ENCODE data around the gene VSTM2L.

Gene VSTM2L

DNA sequence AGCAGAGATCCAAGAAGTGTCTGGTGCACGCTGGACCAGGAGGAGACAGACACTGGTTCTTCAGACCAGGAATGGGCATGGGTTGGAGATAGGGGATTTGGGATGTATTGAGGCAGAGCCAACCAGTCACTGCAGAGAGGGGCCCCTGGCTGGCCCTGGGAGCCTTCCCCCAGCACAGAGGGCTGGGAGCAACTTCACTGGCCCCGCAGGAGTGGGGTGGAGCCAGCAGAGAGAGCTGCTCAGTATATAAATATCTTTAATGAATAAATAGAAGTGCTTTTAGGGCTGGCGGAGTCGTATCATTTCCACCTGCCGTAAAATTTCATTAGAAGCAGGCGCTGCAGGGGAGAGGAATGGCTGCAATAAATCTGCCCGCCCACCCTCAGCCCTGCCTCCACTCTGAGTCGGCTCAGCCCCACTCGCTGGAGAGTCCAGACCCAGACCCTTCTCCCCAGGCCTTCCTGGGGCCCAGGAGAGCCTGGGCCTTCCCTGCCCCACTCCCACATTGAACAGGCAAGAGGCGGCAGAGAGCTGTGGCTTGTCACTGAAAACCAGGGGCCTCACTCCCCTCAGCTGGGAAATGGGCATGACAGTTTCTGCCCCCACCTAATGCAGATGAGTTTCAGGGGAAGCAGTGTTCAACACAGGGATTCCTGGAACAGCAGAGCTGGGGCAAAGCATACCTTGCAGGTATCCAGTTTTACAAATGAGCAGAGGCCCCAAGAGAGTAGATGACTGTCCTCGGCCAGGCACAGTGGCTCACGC is 23.9 kb upstream of the VSTM2L start:
- no peak for DNase-seq (ENCODE audit: low read depth in 3 of 3)

DNA sequence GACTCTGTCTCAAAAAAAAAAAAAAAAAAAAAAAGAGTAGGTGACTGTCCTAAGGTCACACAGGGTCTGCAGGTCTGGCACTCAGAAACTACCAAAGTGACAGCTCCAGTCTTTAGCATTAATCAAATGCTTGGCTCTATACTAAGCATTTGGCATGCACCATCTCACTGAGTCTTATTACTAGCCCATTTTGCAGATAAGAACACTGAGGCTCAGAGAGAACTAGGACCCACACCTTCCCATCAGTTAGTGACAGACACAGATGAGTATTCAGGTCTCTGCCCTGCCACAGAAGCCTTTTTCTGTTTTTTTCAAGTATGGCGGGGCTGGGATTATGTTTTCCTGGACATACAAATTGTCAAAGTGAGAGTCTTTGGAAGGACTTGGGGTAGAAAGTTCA is 23.1 kb upstream of the VSTM2L start:
- DNase-seq (ENCODE audit: low read depth in 3 of 3) = no peak

DNA sequence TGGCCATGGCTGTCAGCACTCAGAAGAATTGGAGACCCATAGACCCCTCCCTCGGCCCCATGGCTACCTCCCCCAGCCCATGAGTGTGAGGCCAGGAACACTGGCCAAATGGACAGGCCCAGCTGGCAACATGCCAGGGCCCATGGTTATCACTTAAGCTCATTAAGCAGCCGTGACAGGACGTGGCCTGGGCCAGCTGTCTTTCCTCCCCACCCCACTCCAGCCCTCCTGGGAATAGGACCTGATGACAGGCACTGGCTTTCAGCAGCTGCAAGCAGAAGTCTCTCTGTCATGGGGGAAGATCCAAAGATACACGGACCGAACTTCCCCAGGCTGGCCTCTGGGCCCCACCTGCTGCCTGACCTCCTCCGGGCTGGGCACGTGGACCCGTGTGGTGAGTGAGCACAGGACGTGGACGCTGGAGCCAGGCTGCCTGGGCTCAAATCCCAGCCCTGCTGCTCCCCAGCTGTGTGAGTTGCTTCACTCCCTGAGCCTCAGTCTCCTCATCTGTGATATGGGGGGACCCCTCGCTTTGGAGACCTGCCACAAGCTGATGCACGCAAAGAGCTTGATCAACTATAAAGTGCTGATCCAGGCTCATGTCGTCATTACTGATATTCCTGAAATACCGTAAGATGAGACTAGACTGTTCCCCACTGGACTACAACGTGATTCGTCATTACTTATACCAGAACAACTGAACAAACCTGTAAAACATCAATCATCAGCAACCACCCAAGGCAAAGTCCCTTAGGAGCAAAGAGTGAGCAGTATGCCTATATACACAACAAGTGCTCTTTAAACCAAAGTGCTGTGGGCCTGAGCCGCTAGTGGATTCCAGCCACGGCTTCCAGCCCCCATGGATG is 22.0 kb upstream of the VSTM2L start:
- no peak for DNase-seq (ENCODE audit: low read depth in 3 of 3)

DNA sequence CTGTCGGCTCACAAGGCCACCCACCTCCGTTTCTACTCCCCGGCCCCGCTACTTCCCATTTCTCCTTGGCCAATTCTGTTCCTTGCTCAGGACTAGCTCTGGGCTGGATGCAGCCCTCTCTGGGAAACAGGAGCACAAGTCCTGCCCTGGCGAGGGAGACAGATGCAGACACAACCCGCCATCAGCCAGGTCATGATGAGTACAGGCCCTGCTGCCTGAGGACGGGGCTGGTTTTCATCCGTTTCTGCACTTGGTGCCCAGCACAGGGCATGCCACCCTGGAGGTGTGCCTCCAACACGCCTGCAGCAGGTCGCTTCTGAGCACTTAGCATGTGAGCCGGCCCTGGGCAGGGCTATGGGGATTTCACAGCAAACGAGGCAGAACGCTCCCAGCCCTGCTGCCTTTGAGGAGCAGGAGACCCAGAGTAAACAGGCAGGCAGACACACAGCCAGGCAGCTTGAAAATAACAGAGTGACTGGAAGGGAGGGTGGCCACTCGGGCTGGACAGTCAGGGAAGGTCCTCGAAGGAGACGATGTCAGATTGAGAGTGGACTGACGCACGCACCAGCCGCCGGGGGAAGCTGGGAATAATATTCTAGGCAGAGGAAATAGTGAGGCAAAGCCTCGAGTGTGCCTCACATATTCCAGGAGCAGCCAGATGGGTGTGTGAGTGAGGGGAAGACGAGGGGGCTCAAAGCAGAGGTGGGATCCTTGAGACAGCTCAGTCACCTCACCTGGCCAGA is 21.2 kb upstream of the VSTM2L start:
- no peak for DNase-seq (ENCODE audit: low read depth in 3 of 3)

DNA sequence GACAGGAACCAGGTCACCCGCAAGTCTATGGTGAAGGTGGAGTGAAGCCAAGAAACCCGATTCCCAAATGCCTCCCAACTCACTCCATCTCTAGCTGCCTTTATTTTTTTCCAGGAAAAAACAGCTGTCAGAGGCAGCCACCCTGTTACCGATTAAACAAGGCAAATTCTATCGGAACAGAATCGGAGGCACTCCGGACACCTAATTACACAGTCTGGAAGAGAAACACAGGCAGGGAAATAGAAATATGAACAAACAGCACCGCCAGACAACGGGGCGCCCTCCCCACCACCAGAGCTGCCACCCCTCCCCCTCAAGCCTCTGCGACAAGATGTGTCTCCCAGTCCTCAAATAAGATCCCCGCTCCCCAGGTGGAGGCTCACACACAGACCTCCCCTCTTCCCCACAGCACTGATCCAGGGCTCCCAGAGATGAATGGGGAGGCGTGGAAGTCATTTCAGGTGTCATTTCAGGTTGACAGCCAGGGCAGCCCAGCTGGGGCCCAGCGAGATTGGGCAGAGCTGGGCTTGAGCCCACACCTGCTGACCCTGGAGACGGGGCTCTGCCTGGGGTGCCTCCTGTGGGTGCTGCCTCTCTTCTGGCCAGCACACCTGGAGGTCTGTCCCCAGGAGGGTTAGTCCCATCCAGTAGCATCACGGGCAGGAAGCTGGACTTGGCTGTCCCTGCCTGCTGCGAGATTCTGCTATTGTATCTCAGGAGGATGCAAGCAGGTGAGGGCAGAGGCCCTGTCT is 19.8 kb upstream of the VSTM2L start:
- no peak for DNase-seq (ENCODE audit: low read depth in 3 of 3)

DNA sequence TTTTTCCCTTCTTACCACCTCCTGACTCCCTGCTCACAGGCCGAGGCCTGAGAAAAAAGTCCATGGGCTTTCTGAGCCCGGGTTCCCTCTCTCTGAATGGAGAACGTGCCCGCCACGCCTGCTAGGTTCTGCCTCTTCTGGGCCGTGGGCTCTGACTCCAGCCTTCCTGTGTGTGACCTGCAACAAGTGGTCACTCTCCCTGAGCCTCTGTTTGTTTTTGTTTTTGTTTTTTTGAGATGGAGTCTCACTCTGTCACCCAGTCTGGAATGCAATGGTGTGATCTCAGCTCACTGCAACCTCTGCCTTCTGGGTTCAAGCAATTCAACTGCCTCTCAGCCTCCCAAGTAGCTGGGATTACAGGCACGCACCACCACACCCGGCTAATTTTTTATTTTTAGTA is 17.9 kb upstream of the VSTM2L start:
- DNase-seq (ENCODE audit: low read depth in 3 of 3) = no peak

DNA sequence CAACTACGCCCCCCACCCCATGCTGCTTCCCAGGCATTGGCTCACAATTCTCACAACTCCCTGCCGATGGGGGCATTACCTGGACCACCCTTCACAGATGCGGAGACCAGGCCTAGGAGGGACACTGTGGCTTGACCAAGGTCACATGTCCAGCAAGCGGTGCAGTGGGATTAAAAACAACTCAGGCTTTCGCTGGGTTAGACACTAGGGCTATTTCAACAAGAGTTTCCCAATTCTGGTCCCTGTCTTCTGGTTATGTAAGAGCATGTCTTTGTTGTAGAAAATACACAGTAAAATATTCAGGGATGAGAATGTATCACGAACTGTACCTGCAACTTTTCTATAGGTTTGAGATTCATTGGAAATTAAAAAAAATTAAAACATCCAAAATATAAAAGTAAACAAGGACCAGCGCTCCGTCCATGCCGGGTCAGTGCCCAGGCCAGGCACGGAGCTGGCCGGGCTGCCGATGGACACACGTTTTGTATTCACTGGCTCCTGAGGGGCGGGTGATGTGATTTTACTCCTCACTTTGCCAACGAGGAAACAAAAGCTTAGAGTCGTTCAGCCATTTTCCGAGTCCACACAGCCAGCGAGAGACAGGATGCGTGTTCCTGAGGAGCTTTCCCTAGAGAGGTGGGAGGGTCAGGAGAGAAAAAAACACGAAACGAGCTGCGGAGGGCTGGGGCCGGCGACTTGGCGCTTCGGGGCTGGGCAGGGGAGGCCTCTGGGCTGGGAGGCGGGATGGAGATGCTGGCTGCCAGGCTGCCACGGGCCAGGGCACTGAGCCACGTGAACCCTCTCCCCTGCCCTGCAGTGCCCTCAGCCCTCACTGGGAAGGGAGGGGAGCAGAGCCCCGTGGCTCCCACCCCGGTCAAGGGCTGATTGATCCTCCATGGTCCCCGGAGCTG is 17.1 kb upstream of the VSTM2L start:
- no peak for DNase-seq (ENCODE audit: low read depth in 3 of 3)

DNA sequence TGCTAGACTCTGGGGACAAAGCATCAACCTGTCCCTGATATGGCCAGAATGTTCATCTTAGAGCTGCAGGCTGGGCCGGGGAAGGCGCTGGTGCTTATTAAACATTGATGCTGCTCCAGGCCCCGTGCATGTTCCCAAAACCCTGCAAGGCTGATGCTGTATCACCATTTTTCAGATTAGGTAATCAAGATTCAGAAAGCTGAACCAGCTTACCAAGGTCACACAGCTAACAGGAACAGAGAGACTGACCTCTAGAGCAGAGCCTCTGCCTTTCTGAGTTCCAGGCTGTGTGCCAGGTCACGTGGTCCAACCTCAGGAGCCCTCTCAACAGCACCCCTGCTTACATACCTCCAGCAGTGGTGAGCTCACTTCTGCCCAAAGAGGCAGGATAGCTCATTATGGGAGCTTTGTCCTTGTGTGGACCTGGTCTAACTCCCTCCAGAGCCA is 16.1 kb upstream of the VSTM2L start:
- no peak for DNase-seq (ENCODE audit: low read depth in 3 of 3)

DNA sequence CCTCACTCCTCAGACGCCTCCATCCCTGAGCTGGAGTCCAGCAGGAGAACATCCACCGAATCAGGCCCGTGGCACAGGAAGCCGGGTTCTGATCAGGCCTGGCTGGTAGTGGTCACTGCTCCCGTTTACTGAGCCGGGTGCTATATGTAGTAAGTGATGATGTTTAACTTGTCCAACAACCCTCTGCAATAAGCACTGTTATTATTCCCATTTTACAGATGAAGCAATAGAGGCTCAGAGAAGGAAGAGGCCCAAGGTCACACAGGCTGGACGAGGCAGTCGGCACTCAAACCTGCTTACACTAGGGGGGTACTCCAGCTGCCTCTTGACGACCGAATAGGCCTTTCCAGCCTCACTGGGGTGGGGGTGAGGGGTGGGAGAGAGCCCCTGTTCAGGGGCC is 14.3 kb upstream of the VSTM2L start:
- no peak for DNase-seq (ENCODE audit: low read depth in 3 of 3)

DNA sequence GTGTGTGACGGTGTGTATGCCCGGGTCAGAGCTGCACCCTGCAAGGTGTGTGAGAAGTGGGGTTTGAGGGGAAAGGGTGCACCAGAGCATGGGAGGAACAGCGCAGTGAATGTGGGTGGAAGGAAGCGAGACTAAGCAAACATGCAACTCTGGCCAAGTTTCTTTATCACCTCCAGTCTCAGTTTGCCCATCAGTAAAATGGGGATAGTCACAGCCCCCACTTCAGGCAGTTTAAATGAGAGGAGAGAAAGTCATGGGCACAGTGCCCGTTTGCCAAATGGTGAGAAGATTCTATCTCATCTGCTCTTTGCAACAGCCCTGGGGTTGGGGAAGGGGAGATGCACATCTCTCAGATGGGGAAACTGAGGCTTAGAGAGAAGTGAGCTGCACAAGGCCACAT is 12.8 kb upstream of the VSTM2L start:
- no peak for DNase-seq (ENCODE audit: low read depth in 3 of 3)

DNA sequence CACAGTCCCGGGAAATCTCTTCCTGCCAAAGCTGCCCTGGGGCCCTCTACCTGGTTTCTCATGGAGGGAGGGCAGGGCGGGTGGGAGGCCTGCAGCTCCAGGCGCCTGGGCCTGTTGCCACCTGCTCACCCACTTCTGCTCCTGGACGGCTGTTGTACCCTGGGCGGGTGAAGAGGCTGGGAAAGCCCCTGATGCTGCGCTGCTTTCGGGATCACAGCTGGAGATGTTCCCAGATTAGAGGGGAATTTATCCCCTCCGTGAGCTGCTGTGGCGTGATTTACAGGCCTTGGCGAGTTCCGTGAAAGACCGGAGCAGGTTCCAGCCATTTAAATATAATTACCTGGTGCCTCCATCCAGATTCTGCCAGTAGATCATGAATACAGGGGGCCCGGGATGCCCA is 12.3 kb upstream of the VSTM2L start:
- DNase-seq (ENCODE audit: low read depth in 3 of 3) = no peak

DNA sequence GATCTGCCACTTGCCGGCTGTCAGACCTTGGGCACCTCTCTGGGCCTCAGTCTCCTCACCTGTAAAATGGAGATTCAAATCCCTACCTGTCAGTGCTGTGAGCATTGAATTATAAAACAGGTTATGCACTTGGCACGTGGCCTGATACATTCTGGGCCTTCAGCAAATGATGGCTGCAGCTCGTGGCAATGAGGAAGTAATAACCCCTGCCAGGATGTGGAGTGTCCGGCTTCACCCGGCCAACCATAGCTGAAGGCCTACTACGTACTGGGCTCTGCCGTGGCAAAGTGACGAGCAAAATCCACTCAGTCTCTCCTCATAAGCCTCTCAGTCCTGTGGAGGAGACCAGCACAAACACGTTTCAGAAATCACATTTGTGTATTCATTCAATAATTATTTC is 10.9 kb upstream of the VSTM2L start:
- DNase-seq (ENCODE audit: low read depth in 3 of 3) = no peak

DNA sequence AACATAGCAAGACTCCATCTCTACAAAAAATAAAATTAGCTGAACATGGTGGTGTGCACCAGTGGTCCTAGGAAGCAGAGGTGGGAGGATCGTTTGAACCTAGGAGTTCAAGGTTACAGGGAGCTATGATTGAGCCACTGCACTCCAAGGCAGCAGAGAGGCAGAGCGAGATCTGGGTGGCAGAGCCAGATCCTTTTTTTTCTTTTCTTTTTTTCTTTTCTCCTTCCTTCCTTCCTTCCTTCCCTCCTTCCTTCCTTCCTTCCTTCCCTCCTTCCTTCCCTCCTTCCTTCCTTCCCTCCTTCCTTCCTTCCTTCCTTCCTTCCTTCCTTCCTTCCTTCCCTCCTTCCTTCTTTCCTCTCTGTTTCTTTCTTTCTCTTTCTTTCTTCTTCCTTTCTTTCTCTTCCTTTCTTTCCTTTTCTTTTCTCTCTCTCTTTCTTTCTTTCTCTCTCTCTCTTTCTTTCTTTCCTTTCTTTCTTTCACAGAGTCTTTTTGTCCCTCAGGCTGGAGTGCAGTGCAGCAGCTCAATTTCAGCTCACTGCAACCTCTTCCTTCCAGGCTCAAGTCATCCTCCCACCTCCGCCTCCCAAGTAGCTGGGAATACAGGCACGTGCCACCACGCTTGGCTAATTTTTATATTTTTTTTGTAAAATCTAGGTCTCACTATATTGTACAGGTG is 9.2 kb upstream of the VSTM2L start:
- DNase-seq (ENCODE audit: low read depth in 3 of 3) = no peak

DNA sequence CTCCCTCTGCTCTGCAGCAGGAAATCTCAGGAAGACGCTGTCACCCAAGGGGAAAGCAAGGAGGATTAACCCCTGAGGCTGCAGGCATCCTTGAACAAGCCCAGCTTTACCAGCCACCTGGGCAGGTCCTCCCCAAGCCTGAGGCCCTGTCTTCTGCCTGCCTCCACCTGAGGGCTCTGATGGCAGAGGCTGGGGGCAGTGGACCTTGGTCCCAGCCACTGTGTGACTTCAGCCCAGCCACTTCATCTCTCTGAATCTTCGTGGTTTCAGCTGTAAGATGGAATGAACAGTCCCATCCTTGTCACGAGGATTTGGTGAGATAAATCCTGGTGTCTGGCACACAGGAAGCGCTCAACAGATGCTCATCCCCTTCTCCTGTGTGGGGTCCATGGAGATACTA is 8.5 kb upstream of the VSTM2L start:
- DNase-seq (ENCODE audit: low read depth in 3 of 3) = no peak

DNA sequence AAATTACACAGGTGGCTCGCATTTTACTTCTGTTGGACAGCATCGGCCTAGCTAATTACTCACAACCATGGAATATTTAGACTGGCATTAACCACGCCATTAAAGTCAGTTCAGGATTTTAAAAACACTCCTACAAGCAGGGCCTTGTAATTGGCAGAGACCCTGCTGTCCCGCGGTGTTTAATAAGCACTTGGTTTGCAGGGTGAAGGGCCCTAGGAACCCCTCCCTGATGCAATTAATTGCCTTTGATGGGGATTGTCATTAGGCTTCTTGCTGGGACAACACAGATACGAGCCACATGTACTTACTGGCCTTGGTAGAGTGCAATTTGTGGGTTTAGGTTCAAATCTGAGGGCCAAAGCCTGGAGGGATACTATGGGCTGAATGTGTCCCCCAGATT is 7.8 kb upstream of the VSTM2L start:
- no peak for DNase-seq (ENCODE audit: low read depth in 3 of 3)

DNA sequence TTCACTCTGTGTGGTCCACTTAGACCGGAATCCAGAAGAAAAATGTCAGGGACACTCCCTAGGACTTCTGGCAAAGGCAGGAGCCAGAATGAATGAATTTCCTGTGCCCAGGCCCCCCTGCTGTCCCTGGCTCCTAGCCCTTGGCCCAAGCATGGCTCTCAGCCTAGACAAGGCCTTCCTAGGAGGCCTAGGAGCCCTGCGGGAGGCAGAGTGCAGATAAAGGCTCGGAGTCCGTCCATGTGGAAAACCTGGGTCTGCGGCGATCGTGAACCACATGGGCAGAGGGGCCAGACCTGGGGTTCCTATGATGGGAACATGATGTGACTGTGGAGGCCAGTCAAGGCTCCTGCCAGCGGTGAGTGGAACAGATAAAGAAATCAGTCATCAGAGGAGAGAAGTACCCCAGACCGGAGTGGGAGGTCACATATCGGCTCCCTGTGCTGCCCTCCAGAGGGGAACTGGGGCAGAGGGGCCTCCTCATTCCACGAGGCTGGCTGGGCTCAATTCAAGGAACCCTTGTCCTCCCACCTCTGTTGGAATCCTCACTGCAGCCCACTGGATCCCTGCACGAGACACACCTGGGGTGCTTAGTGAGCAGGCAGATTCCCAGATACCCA is 5.9 kb upstream of the VSTM2L start:
- no peak for DNase-seq (ENCODE audit: low read depth in 3 of 3)

DNA sequence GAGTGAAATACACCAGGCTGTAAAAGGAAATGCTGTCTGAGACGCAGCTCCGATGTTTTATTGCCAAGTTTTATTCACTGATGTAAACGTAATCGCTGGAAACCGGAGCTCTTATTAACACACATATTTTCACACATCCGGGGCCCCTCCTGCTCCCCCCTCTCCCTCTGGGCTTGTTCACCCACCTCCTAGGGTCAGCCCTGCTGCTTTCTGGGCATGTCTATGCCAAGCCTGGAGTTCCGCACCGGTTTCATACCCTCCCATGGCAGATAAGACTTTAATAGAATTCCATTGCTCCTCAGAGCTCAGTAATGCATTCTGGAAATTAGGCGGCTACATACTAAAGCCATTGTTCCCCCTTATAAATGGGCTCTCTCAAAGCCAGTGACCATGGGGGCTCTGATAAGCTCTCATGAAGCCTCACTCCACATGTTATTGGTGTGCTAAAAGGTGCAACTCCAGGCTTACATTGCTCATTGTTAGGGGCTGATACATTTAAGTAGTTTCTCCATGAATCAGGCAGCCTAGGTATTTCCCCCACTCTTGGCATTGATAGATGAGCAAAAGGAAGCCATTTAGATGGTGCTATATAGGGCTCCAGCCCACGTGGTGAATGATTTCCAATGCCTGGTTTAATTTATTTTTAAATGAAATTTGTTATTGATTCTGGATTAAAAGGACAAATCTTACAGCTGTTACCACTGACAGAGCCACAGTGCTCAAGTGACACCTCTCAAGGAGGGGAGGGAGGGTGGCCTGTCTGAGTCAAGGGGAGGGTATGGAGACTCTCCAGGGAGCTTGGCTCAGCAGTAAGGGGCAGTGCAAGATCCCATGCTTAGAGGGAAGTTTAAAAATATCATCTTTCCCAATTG is 4.5 kb upstream of the VSTM2L start:
- DNase-seq (ENCODE audit: low read depth in 3 of 3) = no peak
